Neural progenitor cell (in vitro differentiated cells): ENCODE data around the gene MACROD2. TPM values are rescaled to one million over a fixed set of nuclear protein-coding genes. Genes with fewer than 3 reads are reported as not detected.

Experiments used
- DNase-seq: peaks from one replicate; pipeline ENCODE4 v3.0.0-alpha.2; 2016; ENCODE audit warnings: low spot score
- H2AFZ ChIP-seq: fragments of 200-600 bp; sonication (generic); replicated peaks from 2 replicates; pipeline ENCODE4 v1.6.1; 2016; ENCODE audit warnings: antibody characterized with exemption
- H3F3A ChIP-seq: fragments of 200-600 bp; sonication (generic); 2 replicates; pipeline ENCODE4 v1.6.1; 2016; ENCODE audit warnings: antibody characterized with exemption, low read depth
- H3K27ac ChIP-seq: fragments of 200-600 bp; sonication (generic); 2 replicates; pipeline ENCODE4 v1.5.1; 2016; ENCODE audit warnings: mild to moderate bottlenecking
- H3K27me3 ChIP-seq: fragments of 200-600 bp; sonication (generic); 2 replicates; pipeline ENCODE4 v1.6.1; 2016; ENCODE audit warnings: mild to moderate bottlenecking, moderate library complexity
- H3K36me3 ChIP-seq: fragments of 200-600 bp; sonication (generic); 2 replicates; pipeline ENCODE4 v1.5.1; 2016
- H3K4me1 ChIP-seq: fragments of 200-600 bp; sonication (generic); 2 replicates; pipeline ENCODE4 v1.6.1; 2016; ENCODE audit warnings: mixed run types
- H3K4me2 ChIP-seq: fragments of 200-600 bp; sonication (generic); 2 replicates; pipeline ENCODE4 v1.6.1; 2016
- H3K4me3 ChIP-seq: fragments of 200-600 bp; sonication (generic); 2 replicates; pipeline ENCODE4 v1.5.1; 2016
- H3K79me2 ChIP-seq: fragments of 200-600 bp; sonication (generic); 2 replicates; pipeline ENCODE4 v1.6.1; 2016; ENCODE audit warnings: low read depth
- H3K9ac ChIP-seq: fragments of 200-600 bp; sonication (generic); 2 replicates; pipeline ENCODE4 v1.6.1; 2016
- H3K9me3 ChIP-seq: fragments of 200-600 bp; sonication (generic); 2 replicates; pipeline ENCODE4 v1.5.1; 2016; ENCODE audit warnings: low read depth
- H4K20me1 ChIP-seq: fragments of 200-600 bp; sonication (generic); 2 replicates; pipeline ENCODE4 v1.6.1; 2016; ENCODE audit warnings: low read depth
- H3K27ac Mint-ChIP-seq: 3 replicates; pipeline ENCODE4 v1.8.0; 2021; ENCODE audit warnings: mixed read lengths
- H3K27me3 Mint-ChIP-seq: 2 replicates; pipeline ENCODE4 v1.8.0; 2022; ENCODE audit warnings: low read depth, mild to moderate bottlenecking, inconsistent platforms, moderate library complexity, mixed read lengths; ENCODE audit not compliant: insufficient read depth
- H3K36me3 Mint-ChIP-seq: 3 replicates; pipeline ENCODE4 v1.8.0; 2021; ENCODE audit warnings: mixed read lengths
- H3K4me1 Mint-ChIP-seq: 3 replicates; pipeline ENCODE4 v1.8.0; 2021; ENCODE audit warnings: mixed read lengths
- H3K4me3 Mint-ChIP-seq: 3 replicates; pipeline ENCODE4 v1.8.0; 2021; ENCODE audit warnings: mild to moderate bottlenecking, moderate library complexity, mixed read lengths
- H3K9me3 Mint-ChIP-seq: 3 replicates; pipeline ENCODE4 v1.8.0; 2020; ENCODE audit warnings: mixed read lengths
- EZH2 ChIP-seq: fragments of 200-600 bp; sonication (generic); IDR thresholded peaks from 2 replicates; pipeline ENCODE4 v1.6.1; 2017; ENCODE audit warnings: antibody characterized with exemption, mild to moderate bottlenecking, moderate library complexity
- EZH2phosphoT487 ChIP-seq: fragments of 200-600 bp; sonication (generic); IDR thresholded peaks from 2 replicates; pipeline ENCODE4 v1.6.1; 2017; ENCODE audit warnings: antibody characterized with exemption
- total RNA-seq: library from RNA; depleted of rRNA; stranded (reverse); fragments of >200 nt; gene quantifications from 2 replicates; pipeline ENCODE4 v1.2.3, GENCODE V29; 2015; ENCODE audit warnings: low replicate concordance
- TF ChIP-seq, protein P1 (sequence below): fragments of 200-600 bp; sonication (generic); IDR thresholded peaks from 2 replicates; pipeline ENCODE4 v1.5.1; 2017; ENCODE audit warnings: antibody characterized with exemption, mild to moderate bottlenecking

MACROD2 gene
- total RNA-seq, 1 donor from 2014 or later, result 11.9 TPM

DNA sequence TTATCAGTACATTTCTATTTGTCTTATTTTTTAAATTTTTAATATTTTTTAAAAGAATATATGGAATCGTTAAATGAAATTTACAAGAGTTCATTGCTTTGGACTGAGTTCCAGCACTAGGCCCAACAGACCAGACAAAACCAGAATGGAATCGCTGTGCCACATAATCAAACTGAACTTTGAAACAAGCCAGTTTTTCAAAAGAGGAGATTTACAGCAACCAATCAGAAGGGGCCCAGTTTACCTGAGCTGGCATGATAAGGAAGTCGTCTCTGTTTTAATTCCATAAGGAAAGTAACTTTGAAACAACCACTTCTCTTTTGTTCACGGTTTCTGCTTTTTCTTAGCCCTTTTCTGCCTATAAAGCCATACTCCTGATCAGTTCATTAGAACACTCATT is 635.7 kb downstream of the MACROD2 start:
- Histone ChIP-seq H3K9ac (no peak overlapping the region), H3K4me3 (no peak overlapping the region), H3K9me3 (no peaks in the 10 kb centered on the region), H3K4me2 (no peak overlapping the region), H3F3A (no peaks in the 10 kb centered on the region), H3K27me3 (no peaks in the 10 kb centered on the region), H3K79me2 (no peaks in the 10 kb centered on the region), H3K27ac (no peak overlapping the region), H3K36me3 (no peaks in the 10 kb centered on the region), H3K4me1 (peaks cover 18% of the 10 kb centered on the region), H4K20me1 (no peaks in the 10 kb centered on the region), H2AFZ (no peak overlapping the region)
- Mint-ChIP-seq H3K4me3 (no peak overlapping the region), H3K27ac (no peak overlapping the region), H3K36me3 (no peaks in the 10 kb centered on the region), H3K27me3 (no peaks in the 10 kb centered on the region), H3K4me1 (peaks cover 9% of the 10 kb centered on the region), H3K9me3 (no peaks in the 10 kb centered on the region)
- no peak for DNase-seq
- TF ChIP-seq EZH2phosphoT487 (no peak), EZH2 (no peak)
- TF ChIP-seq, protein P1, sequence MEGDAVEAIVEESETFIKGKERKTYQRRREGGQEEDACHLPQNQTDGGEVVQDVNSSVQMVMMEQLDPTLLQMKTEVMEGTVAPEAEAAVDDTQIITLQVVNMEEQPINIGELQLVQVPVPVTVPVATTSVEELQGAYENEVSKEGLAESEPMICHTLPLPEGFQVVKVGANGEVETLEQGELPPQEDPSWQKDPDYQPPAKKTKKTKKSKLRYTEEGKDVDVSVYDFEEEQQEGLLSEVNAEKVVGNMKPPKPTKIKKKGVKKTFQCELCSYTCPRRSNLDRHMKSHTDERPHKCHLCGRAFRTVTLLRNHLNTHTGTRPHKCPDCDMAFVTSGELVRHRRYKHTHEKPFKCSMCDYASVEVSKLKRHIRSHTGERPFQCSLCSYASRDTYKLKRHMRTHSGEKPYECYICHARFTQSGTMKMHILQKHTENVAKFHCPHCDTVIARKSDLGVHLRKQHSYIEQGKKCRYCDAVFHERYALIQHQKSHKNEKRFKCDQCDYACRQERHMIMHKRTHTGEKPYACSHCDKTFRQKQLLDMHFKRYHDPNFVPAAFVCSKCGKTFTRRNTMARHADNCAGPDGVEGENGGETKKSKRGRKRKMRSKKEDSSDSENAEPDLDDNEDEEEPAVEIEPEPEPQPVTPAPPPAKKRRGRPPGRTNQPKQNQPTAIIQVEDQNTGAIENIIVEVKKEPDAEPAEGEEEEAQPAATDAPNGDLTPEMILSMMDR, result no peak

DNA sequence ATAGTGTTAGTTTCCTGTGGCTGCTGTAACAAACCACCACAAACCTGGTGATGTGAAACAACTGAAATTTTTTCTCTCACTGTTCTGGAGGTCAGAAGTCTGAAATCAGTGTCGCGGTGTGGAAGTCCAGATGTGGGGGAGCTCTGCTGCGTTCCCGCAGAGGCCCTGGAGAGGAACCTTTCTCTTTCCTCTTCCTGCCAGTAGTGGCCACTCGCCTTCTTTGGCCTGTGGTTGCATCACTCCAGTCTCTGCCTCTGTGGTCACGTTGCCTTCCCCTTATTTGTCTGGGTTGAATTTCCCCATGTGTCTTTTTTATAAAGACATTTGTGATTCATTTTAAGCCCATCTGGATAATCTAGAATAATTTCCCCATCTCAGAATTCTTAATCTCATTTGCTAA is 637.6 kb downstream of the MACROD2 start:
- no peak overlapping the region for H3K4me3 Mint-ChIP-seq
- TF ChIP-seq EZH2, result no peak
- TF ChIP-seq, protein P1, result no peak
- TF ChIP-seq EZH2phosphoT487, result no peak
- Histone ChIP-seq H3K9ac (no peak overlapping the region), H3F3A (no peaks in the 10 kb centered on the region), H3K27ac (no peak overlapping the region), H3K9me3 (no peaks in the 10 kb centered on the region), H4K20me1 (no peaks in the 10 kb centered on the region), H2AFZ (no peak overlapping the region), H3K4me1 (peaks cover 18% of the 10 kb centered on the region), H3K36me3 (no peaks in the 10 kb centered on the region), H3K4me2 (no peak overlapping the region), H3K27me3 (no peaks in the 10 kb centered on the region), H3K4me3 (no peak overlapping the region), H3K79me2 (no peaks in the 10 kb centered on the region)
- no peaks in the 10 kb centered on the region for H3K27me3 Mint-ChIP-seq
- H3K36me3 Mint-ChIP-seq, result no peaks in the 10 kb centered on the region
- no peak for DNase-seq
- no peak overlapping the region for H3K27ac Mint-ChIP-seq
- no peaks in the 10 kb centered on the region for H3K9me3 Mint-ChIP-seq
- H3K4me1 Mint-ChIP-seq, result peaks cover 9% of the 10 kb centered on the region

DNA sequence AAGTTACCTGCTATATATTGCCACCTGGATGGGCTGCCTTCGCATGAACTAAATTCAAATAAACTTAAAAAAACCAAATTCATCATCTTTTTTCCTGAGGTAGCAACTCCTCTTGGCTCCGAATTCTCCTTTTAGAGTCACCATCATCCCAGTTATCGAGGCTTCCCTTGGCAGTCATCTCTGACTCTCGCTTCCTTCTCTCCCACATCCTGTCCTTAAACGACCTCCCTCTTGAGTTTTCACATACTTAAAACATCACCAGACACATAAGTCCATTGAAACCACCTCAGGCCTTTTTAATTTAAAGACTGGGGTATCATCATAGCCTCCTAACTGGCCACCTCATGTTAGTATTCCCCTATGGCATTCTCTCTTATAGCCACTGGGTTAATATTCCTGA is 638.2 kb downstream of the MACROD2 start:
- H3K4me3 ChIP-seq, result no peak overlapping the region
- no peaks in the 10 kb centered on the region for H3K9me3 ChIP-seq
- H3K27me3 ChIP-seq, result no peaks in the 10 kb centered on the region
- no peaks in the 10 kb centered on the region for H3K9me3 Mint-ChIP-seq
- no peak overlapping the region for H3K9ac ChIP-seq
- H3K27ac Mint-ChIP-seq, result no peak overlapping the region
- H2AFZ ChIP-seq, result no peak overlapping the region
- H3K4me1 ChIP-seq, result peaks cover 18% of the 10 kb centered on the region
- no peaks in the 10 kb centered on the region for H3F3A ChIP-seq
- no peaks in the 10 kb centered on the region for H3K79me2 ChIP-seq
- no peak overlapping the region for H3K4me2 ChIP-seq
- no peak for DNase-seq
- no peaks in the 10 kb centered on the region for H3K36me3 ChIP-seq
- H3K36me3 Mint-ChIP-seq, result no peaks in the 10 kb centered on the region
- H3K27me3 Mint-ChIP-seq, result peaks cover 2% of the 10 kb centered on the region
- H4K20me1 ChIP-seq, result no peaks in the 10 kb centered on the region
- TF ChIP-seq EZH2, result no peak
- TF ChIP-seq, protein P1, result no peak
- peaks cover 9% of the 10 kb centered on the region for H3K4me1 Mint-ChIP-seq
- no peak overlapping the region for H3K27ac ChIP-seq
- no peak overlapping the region for H3K4me3 Mint-ChIP-seq

DNA sequence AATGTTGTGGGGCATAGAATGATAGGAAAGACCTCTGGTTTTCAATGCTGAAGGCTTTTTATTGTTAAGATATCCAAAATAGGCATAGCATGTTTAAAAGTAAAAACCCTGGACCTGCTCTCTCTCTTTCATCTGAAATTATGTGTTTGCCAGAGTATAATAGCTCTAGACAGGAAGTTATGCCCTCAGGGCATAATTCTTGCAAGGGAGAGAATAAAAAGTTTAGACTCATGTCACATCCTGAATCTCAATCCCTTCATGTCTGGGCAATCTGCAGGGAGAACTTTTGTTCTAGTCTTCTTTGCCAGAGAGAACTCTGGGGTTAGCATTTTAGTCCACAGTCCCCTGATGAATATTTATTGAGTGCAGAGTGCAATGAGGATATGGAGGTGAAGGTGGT is 639.3 kb downstream of the MACROD2 start:
- H3K4me3 Mint-ChIP-seq, result no peak overlapping the region
- peaks cover 3% of the 10 kb centered on the region for H3K27me3 Mint-ChIP-seq

More for the DNA sequence above, 639.3 kb downstream of the MACROD2 start:
- no peaks in the 10 kb centered on the region for H3K27me3 ChIP-seq
- H3K9me3 ChIP-seq, result no peaks in the 10 kb centered on the region
- H3K9ac ChIP-seq, result no peak overlapping the region
- no peaks in the 10 kb centered on the region for H3K79me2 ChIP-seq
- H3K27ac Mint-ChIP-seq, result no peak overlapping the region
- peaks cover 9% of the 10 kb centered on the region for H3K4me1 Mint-ChIP-seq
- H3K9me3 Mint-ChIP-seq, result no peaks in the 10 kb centered on the region
- no peaks in the 10 kb centered on the region for H3F3A ChIP-seq
- peaks cover 15% of the 10 kb centered on the region for H3K4me1 ChIP-seq
- DNase-seq, result no peak
- H3K4me2 ChIP-seq, result no peak overlapping the region
- H3K4me3 ChIP-seq, result no peak overlapping the region
- H2AFZ ChIP-seq, result peak overlapping the region; percentile 55
- H4K20me1 ChIP-seq, result no peaks in the 10 kb centered on the region
- H3K36me3 Mint-ChIP-seq, result no peaks in the 10 kb centered on the region
- H3K36me3 ChIP-seq, result no peaks in the 10 kb centered on the region
- no peak for TF ChIP-seq EZH2phosphoT487
- TF ChIP-seq, protein P1, result no peak
- H3K27ac ChIP-seq, result no peak overlapping the region
